Heart right ventricle (tissue), 16 donors: Measurements from ENCODE around the gene HTR5A. TPM values are rescaled to one million over a fixed set of nuclear protein-coding genes. Genes with fewer than 3 reads are reported as not detected.
A peak's percentile ranks its signal among the peaks of the same experiment; 100 is the strongest.

Source experiments
- ATAC-seq, 8 donors: fragments of 200-7000 bp; cut with Tn5 transposase; one replicate each; pipeline ENCODE4 v1.9.1; 2020; ENCODE audit warnings: mild to moderate bottlenecking in 8 of 8, moderate library complexity in 8 of 8, moderate number of reproducible peaks in 1 of 8
- DNase-seq, 2 donors: peaks; one replicate each; pipeline ENCODE4 v3.0.0-alpha.2; 2020
- H3K27ac ChIP-seq, 10 donors: fragments of 200-600 bp; sonication (generic) in 2 of 10; one replicate each; pipeline versions ENCODE4 v1.5.0 to v1.8.0; 2020 to 2022; ENCODE audit warnings: mild to moderate bottlenecking in 3 of 10
- H3K27me3 ChIP-seq, 7 donors: fragments of 200-600 bp; one replicate each; pipeline ENCODE4 v1.8.0; 2021 to 2022; ENCODE audit warnings: mild to moderate bottlenecking in 2 of 7
- H3K36me3 ChIP-seq, 9 donors: fragments of 200-600 bp; sonication (generic) in 1 of 9; one replicate each; pipeline versions ENCODE4 v1.5.0 to v1.8.0; 2020 to 2022; ENCODE audit warnings: mild to moderate bottlenecking in 2 of 9
- H3K4me1 ChIP-seq, 9 donors: fragments of 200-600 bp; sonication (generic) in 1 of 9; one replicate each; pipeline versions ENCODE4 v1.5.0 to v1.8.0; 2020 to 2022; ENCODE audit warnings: mild to moderate bottlenecking in 4 of 9
- H3K4me3 ChIP-seq, 10 donors: fragments of 200-600 bp; sonication (generic) in 2 of 10; one replicate each; pipeline versions ENCODE4 v1.5.0 to v1.8.0; 2020 to 2022; ENCODE audit warnings: mild to moderate bottlenecking in 7 of 10, moderate library complexity in 2 of 10
- H3K9me3 ChIP-seq, 11 donors: fragments of 200-600 bp in 10 of 11; sonication (generic) in 2 of 11; one replicate each; pipeline versions ENCODE4 v1.5.0 to v1.8.0; 2013 to 2022; ENCODE audit warnings: mild to moderate bottlenecking in 2 of 11, control low read depth in 1 of 11, moderate library complexity in 1 of 11
- WGBS, 2 donors: extraction: QIAGEN DNeasy Blood & Tissue Kit; methylation state at CpG; one replicate each; pipeline ENCODE4 v1.1.7; 2013; ENCODE audit warnings: inconsistent platforms in 1 of 2; 5-methylcytosine and 5-hydroxymethylcytosine counted together
- intact Hi-C, 10 donors: fragments of 100-400 bp; cut with DNase I; formaldehyde crosslinking; loops; one replicate each; pipeline versions ENCODE4 v1.11.1 to v1.14.2; 2022
- long read RNA-seq, 3 donors: library from polyadenylated mRNA; unstranded; transcript quantifications; one replicate each; pipeline ENCODE4 v2.0.0, GENCODE V29; 2020 to 2021
- polyA plus RNA-seq, 2 donors: library from polyadenylated mRNA; stranded (reverse); fragments of 200-250 nt; gene quantifications; one replicate each; pipeline ENCODE4 v1.2.3, GENCODE V29; 2013
- total RNA-seq, 10 donors: library from RNA; stranded (reverse); fragmentation: NEBNext Ultra II Directional in 3 of 10; extraction: Animal tissue kit (Norgen Biotek cat#: 25700) in 3 of 10; gene quantifications; one replicate each; pipeline versions ENCODE4 v1.2.1 to v1.2.4, GENCODE V29; 2021 to 2023
- TF ChIP-seq, protein P1 (sequence below), 9 donors: fragments of 200-600 bp; sonication (generic) in 2 of 9; IDR thresholded peaks; one replicate each; pipeline versions ENCODE4 v1.5.0 to v1.8.0; 2021 to 2022; ENCODE audit warnings: antibody characterized with exemption in 9 of 9, mild to moderate bottlenecking in 5 of 9, moderate library complexity in 1 of 9
- donor health status: Arrhythmogenic right ventricular cardiomyopathy.
- donor health status: ischemic (EF 13 %, LVEDD 7.1; RV severe dilation, severe dysfunction).
- donor health status: healthy with polysubstance abuse.
- donor health status: DM: no; HTN: yes; CAD: no.
- donor health status: DM: no; HTN: no; CAD: no.
- donor health status: ischemic (EF 25% LVEDD 6.9; RV normal size, moderate dysfunction).
- donor health status: ischemic (EF 25% LVEDD 5.7; RV mildly dilated, moderate dysfunction).
- donor health status: healthy.
- donor health status: DM: yes; HTN: yes; CAD: no.
- donor health status: Ischemic cardiomyopathy.
- donor health status: ischemic (EF 35%, LVEDD 5.7; RV mildly dilated, moderate dysfunction).
- donor health status: nonischemic (EF 11% LVEDD 7.7; RV severe dilation, severe dysfunction).
- donor health status: DM: yes; HTN: yes; CAD: no.
- donor health status: PGD.
- donor health status: ischemic (EF 29% LVEDD 5.4; RV normal size, mild dysfunction).
- donor health status: nonischemic (EF 23%, LVEDD 6.1; RV moderate dilation, normal function).

Gene HTR5A
- total RNA-seq (not detected), polyA plus RNA-seq (not detected)
- long read RNA-seq, donor 1, result 0 reads
- long read RNA-seq, donor 2, result 0 reads
- long read RNA-seq, donor 3, result 0 reads

DNA sequence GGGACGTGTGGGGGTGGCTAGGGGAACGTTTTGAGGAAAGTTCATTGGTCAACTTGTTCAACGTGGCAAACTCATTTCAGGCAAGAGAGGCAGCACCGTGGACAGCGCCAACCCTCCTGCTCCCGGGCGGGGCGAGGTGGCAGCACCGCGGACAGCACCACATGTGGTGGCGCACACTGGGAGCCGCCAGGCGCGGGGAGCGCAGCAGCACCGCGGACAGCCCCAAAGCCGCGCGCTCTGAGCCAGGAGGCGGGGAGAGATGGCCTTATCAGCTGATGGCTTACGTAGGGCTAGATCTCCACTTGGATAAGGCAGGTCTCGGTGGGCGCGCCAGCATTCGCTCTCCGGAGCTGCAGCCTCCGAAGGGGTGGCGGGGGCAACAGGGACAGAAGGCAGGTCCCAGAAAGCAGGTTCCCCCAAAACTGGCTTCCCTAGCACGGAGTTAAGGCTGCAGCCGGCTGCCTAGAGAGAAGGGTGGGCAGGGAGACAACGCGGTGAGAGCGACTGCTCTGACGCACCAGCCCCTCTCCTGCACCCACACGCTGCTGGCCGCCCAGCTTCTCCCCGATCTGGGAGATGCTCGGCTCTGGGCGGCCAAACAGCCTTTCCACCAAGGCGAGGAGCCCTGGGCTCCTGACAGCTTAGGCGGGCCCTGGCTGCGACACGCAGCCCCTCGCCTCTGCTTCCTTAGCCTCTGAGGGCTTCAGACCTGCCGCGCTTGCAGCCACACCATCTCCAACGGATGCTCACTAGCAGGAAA is at the start of gene HTR5A:
Gene HTR5A (plus strand): TSS at position 333 of the 760 bp plus-strand sequence. CDS start 576 bp downstream, outside the sequence.
- H3K9me3 ChIP-seq, result peaks cover 0 to 7% (median 0%) of the 10 kb centered on the region in 11 donors
- no peak within 1 kb of the TSS for H3K4me3 ChIP-seq
- DNase-seq, result peak; percentile 79 to 83
- peak; percentile 90 to 98 (median 96) for ATAC-seq
- H3K4me1 ChIP-seq, result peaks cover 0 to 5% (median 0%) of the 10 kb centered on the region in 9 donors
- TF ChIP-seq, protein P1, sequence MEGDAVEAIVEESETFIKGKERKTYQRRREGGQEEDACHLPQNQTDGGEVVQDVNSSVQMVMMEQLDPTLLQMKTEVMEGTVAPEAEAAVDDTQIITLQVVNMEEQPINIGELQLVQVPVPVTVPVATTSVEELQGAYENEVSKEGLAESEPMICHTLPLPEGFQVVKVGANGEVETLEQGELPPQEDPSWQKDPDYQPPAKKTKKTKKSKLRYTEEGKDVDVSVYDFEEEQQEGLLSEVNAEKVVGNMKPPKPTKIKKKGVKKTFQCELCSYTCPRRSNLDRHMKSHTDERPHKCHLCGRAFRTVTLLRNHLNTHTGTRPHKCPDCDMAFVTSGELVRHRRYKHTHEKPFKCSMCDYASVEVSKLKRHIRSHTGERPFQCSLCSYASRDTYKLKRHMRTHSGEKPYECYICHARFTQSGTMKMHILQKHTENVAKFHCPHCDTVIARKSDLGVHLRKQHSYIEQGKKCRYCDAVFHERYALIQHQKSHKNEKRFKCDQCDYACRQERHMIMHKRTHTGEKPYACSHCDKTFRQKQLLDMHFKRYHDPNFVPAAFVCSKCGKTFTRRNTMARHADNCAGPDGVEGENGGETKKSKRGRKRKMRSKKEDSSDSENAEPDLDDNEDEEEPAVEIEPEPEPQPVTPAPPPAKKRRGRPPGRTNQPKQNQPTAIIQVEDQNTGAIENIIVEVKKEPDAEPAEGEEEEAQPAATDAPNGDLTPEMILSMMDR (IDR thresholded peaks at IDR 0.05), result no peak
- 2 to 3% methylated on average over 48 of the region's 48 CpGs for WGBS, 2 donors
- H3K27ac ChIP-seq, result no peak within 1 kb of the TSS
- no peaks in the 10 kb centered on the region for H3K36me3 ChIP-seq
- intact Hi-C loops, result no loop called here
- peaks cover 0 to 48% (median 38%) of the 10 kb centered on the region in 7 donors for H3K27me3 ChIP-seq

DNA sequence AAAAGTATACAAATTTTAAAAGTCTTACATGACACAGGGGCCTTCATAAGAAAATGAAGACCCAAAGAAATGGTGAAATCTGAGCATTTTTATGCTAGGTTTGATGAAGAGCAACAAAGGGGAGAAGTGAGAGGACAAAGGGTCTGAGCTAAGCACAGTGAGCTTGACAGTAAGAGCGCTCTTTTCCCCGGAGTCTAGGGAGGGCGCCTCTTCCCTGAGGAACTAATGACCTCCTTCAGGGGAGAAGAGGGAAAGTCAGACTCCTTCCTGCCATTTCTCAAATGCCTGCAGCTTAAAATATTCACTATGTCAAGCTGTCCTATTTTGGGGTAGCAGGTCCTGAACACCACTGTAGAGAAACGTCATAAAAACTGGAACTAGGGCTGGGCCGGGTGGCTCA is 49.1 kb upstream of the HTR5A start:
- 65 to 71% methylated on average over 5 of the region's 5 CpGs for WGBS, 2 donors
- Histone ChIP-seq H3K36me3 (no peaks in the 10 kb centered on the region), H3K9me3 (peaks cover 0 to 4% (median 0%) of the 10 kb centered on the region in 11 donors), H3K27ac (no peak overlapping the region), H3K27me3 (peaks cover 0 to 6% (median 3%) of the 10 kb centered on the region in 7 donors), H3K4me1 (no peaks in the 10 kb centered on the region), H3K4me3 (no peak overlapping the region)
- DNase-seq, result no peak
- TF ChIP-seq, protein P1 (IDR thresholded peaks at IDR 0.05), result no peak
- intact Hi-C loops, result no loop called here
- ATAC-seq, result no peak

DNA sequence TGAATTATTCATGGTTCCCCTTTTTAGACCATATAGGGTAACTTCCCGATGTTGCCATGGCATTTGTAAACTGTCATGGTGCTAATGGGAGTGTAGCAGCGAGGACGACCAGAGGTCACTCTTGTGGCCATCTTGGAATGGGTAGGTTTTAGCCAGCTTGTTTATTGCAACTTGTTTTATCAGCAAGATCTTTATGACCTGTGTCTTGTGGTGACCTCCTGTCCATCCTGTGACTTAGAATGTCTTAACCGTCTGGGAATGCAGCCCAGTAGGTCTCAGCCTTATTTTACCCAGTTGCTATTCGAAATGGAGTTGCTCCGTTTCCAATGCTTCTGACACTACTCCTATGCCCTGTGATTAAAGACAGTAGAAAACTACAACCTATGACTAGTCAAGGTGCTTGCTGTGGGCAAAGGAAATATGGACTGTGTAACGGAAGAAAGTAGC is 48.4 kb upstream of the HTR5A start:
- Histone ChIP-seq H3K4me3 (no peak overlapping the region), H3K4me1 (no peaks in the 10 kb centered on the region), H3K36me3 (no peaks in the 10 kb centered on the region), H3K27ac (no peak overlapping the region), H3K27me3 (peaks cover 0 to 6% (median 3%) of the 10 kb centered on the region in 7 donors), H3K9me3 (peaks cover 0 to 4% (median 0%) of the 10 kb centered on the region in 11 donors)
- intact Hi-C loops, result no loop called here
- ATAC-seq (no peak), DNase-seq (no peak)
- WGBS, 2 donors, result 79 to 81% methylated on average over 7 of the region's 7 CpGs
- TF ChIP-seq, protein P1 (IDR thresholded peaks at IDR 0.05), result no peak

DNA sequence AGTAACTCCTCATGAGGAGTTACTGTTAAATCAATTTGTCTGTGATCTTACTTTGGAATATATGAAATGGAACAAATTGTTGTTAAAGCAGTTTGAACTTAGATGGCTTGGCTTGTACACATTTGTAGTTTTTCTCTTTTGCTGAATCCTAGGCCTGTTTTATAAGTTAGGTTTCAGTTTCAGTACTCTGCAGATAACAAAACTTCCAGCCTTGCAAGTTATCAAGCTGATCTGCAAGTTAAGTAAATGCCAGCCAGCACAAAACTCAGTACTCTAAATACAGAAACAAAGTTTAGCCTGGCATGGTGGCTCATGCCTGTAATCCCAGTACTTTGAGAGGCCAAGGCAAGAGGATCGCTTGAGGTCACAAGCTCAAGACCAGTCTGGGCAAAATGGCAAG is 42.2 kb upstream of the HTR5A start:
- Histone ChIP-seq H3K27me3 (peaks cover 0 to 11% (median 3%) of the 10 kb centered on the region in 7 donors), H3K27ac (no peak overlapping the region), H3K4me1 (no peaks in the 10 kb centered on the region), H3K9me3 (peaks cover 0 to 17% (median 0%) of the 10 kb centered on the region in 11 donors), H3K36me3 (no peaks in the 10 kb centered on the region), H3K4me3 (no peak overlapping the region)
- TF ChIP-seq, protein P1 (IDR thresholded peaks at IDR 0.05), result no peak
- intact Hi-C loops, result no loop called here
- DNase-seq, result no peak
- WGBS, 2 donors, result 87 to 88% methylated on average over 1 of the region's 1 CpG
- ATAC-seq, result no peak
